Parathyroid adenoma (tissue), 2 donors: ENCODE measurements around the gene ANAPC2.

Source experiments
- H2AFZ ChIP-seq: fragments of 300-600 bp; sonication (generic); one replicate; pipeline ENCODE4 v1.7.0; 2017; ENCODE audit warnings: antibody characterized with exemption, mild to moderate bottlenecking
- H3K27ac ChIP-seq: fragments of 300-600 bp; sonication (generic); one replicate; pipeline ENCODE4 v1.7.0; 2017
- H3K27me3 ChIP-seq: fragments of 300-600 bp; sonication (generic); one replicate; pipeline ENCODE4 v1.7.0; 2017; ENCODE audit warnings: low read length; ENCODE audit not compliant: control insufficient read depth, insufficient read depth
- H3K36me3 ChIP-seq: fragments of 300-600 bp; sonication (generic); one replicate; pipeline ENCODE4 v1.7.0; 2017; ENCODE audit warnings: low read length; ENCODE audit not compliant: control insufficient read depth, insufficient read depth
- H3K4me1 ChIP-seq: fragments of 300-600 bp; sonication (generic); one replicate; pipeline ENCODE4 v1.7.0; 2017; ENCODE audit warnings: control low read depth
- H3K4me2 ChIP-seq: fragments of 300-600 bp; sonication (generic); one replicate; pipeline ENCODE4 v1.7.0; 2017; ENCODE audit warnings: low read length
- H3K4me3 ChIP-seq: fragments of 300-600 bp; sonication (generic); one replicate; pipeline ENCODE4 v1.7.0; 2017; ENCODE audit warnings: low read depth, low read length
- H3K79me2 ChIP-seq: fragments of 300-600 bp; sonication (generic); one replicate; pipeline ENCODE4 v1.7.0; 2017; ENCODE audit warnings: control low read depth
- H3K9ac ChIP-seq: fragments of 300-600 bp; sonication (generic); one replicate; pipeline ENCODE4 v1.7.0; 2017; ENCODE audit warnings: mild to moderate bottlenecking
- H3K9me3 ChIP-seq: fragments of 300-600 bp; sonication (generic); one replicate; pipeline ENCODE4 v1.7.0; 2017; ENCODE audit warnings: low read length; ENCODE audit not compliant: control insufficient read depth
- TF ChIP-seq, protein P1 (sequence below): fragments of 300-600 bp; sonication (generic); IDR thresholded peaks from one replicate; pipeline ENCODE4 v1.7.0; 2017; ENCODE audit warnings: antibody characterized with exemption, mild to moderate bottlenecking
- donor health status: primary hyperparathyroidism.

The ANAPC2 gene

DNA sequence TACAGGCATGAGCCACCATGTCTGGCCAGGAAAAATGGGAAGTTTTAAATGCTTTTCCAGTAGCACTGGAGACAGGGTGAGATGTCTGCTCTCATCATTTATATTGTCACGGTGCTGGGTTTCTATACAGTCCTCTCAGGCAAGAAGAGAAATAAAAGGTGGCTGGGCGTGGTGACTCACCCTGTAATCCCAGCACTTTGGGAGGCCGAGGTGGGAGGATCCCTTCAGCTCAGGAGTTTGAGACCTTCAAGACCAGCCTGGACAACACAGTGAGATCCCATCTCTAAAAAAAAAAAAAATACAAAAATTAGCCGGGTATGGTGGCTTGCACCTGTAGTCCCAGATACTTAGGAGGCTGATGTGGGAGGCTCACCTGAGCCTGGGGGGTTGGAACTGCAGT lies 54.2 kb downstream of the ANAPC2 start:
- H3K27me3 ChIP-seq: peaks cover 7% of the 10 kb centered on the region
- no peak overlapping the region for H3K9ac ChIP-seq
- H3K79me2 ChIP-seq: no peaks in the 10 kb centered on the region
- H2AFZ ChIP-seq: no peak overlapping the region
- no peak overlapping the region for H3K4me2 ChIP-seq
- no peak overlapping the region for H3K4me3 ChIP-seq
- no peaks in the 10 kb centered on the region for H3K9me3 ChIP-seq
- no peaks in the 10 kb centered on the region for H3K4me1 ChIP-seq
- TF ChIP-seq, protein P1, sequence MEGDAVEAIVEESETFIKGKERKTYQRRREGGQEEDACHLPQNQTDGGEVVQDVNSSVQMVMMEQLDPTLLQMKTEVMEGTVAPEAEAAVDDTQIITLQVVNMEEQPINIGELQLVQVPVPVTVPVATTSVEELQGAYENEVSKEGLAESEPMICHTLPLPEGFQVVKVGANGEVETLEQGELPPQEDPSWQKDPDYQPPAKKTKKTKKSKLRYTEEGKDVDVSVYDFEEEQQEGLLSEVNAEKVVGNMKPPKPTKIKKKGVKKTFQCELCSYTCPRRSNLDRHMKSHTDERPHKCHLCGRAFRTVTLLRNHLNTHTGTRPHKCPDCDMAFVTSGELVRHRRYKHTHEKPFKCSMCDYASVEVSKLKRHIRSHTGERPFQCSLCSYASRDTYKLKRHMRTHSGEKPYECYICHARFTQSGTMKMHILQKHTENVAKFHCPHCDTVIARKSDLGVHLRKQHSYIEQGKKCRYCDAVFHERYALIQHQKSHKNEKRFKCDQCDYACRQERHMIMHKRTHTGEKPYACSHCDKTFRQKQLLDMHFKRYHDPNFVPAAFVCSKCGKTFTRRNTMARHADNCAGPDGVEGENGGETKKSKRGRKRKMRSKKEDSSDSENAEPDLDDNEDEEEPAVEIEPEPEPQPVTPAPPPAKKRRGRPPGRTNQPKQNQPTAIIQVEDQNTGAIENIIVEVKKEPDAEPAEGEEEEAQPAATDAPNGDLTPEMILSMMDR: no peak
- no peaks in the 10 kb centered on the region for H3K36me3 ChIP-seq
- H3K27ac ChIP-seq: no peak overlapping the region

DNA sequence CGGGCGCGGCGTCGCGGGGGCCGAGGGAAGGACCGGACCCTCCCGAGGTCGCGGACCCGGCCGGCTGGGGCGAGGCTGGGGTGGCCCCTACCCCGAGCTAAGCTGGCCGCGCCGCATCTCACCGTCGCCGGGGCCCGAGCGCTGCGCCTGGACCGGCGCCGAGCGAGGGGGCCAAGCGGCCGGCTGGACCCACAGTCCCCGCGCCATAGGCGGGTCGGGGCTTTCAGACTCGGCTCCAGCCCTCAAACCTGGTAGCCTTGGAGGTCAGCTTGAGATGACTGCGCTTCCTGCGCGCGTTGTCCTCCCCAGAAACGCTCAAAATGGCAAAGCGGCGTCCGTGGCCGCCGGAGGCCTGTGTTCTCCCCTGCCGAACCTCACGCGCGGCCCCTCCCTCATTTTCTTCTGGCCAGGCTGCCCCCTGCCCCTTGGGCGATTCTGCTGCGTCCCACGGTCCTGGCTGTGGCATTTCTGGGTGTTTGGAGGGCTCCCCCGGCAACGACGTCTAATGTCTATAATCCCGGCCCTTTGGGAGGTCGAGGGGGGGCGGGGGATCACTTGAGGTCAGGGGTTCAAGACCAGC lies 58.1 kb downstream of the ANAPC2 start:
- H3K36me3 ChIP-seq: no peaks in the 10 kb centered on the region
- peak overlapping the region; percentile 92 for H2AFZ ChIP-seq
- no peaks in the 10 kb centered on the region for H3K79me2 ChIP-seq
- H3K27ac ChIP-seq: peak overlapping the region; percentile 19
- peak overlapping the region; percentile 79 for H3K4me3 ChIP-seq
- H3K4me2 ChIP-seq: peak overlapping the region; percentile 67
- TF ChIP-seq, protein P1: no peak
- H3K27me3 ChIP-seq: no peaks in the 10 kb centered on the region
- H3K9ac ChIP-seq: no peak overlapping the region
- H3K4me1 ChIP-seq: no peaks in the 10 kb centered on the region
- no peaks in the 10 kb centered on the region for H3K9me3 ChIP-seq

DNA sequence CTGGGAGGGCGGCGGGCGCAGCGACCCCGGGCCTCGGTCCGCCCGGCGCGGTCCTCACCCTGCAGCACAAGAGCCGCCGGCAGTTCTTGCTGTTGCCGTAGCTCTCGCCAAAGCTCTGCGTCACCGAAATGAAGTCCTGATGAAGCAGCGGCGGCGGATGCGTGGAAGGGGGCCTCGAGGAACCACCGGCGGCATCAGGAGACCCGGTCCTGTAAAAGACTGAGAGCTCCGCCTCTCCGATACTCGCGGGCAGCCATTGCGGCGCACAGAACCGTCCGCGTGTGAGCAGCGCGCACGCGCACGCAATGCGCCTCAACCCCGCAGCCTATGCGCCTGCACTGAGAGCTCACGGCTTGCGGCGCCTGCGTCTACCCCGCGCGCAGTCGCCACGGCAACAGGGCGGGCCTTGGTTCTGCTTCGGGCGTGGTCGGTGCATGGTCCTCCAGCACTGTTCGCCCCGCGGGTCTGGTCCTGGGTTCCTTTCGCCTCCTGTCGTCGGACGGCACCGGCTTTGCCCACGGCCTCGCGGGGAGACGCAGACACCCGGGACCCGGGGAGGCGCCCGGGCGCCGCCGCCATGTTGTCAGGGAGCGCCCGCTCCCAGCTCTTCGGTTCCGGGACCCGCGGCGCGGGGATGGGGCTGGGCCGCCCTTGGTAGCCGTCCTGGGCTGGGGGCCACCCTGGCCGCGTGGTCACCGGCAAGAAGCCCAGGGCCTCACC lies 58.7 kb downstream of the ANAPC2 start:
- H3K79me2 ChIP-seq: no peaks in the 10 kb centered on the region
- H3K27ac ChIP-seq: peak overlapping the region; percentile 19
- H3K27me3 ChIP-seq: no peaks in the 10 kb centered on the region
- H2AFZ ChIP-seq: peak overlapping the region; percentile 92
- H3K4me2 ChIP-seq: peak overlapping the region; percentile 67
- H3K36me3 ChIP-seq: no peaks in the 10 kb centered on the region
- no peaks in the 10 kb centered on the region for H3K4me1 ChIP-seq
- no peaks in the 10 kb centered on the region for H3K9me3 ChIP-seq
- peak overlapping the region; percentile 79 for H3K4me3 ChIP-seq
- TF ChIP-seq, protein P1: no peak
- no peak overlapping the region for H3K9ac ChIP-seq

DNA sequence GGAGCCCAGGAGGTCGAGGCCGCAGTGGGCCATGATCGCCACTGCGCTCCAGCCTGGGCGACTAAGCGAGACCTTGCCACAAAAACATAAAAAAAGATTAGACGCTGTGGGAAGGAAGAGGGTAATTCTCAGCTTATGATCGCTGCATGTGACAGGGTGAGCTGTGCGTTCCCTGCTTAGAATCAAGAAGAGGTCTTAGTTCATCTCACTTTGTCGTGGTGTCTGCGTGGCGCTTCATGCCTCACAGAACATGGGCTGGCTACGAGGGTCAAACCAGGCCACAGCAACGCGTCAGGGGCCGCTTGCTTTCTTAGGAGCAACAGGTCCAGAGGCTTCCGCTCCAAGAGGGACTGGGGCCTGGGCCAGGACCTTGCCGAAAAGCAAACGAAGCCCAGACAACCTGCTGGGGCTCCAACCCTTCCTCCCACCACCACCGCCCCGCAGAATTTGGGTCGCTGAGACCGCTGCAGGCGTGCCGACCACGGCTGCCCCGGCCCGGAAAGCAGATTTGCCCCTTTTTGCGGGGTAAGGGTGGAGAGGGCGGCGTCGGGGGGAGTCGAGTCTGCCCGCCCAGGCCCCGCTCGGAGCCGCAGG lies 59.4 kb downstream of the ANAPC2 start:
- TF ChIP-seq, protein P1: no peak
- H3K4me1 ChIP-seq: no peaks in the 10 kb centered on the region
- no peak overlapping the region for H3K9ac ChIP-seq

More for the DNA sequence above, 59.4 kb downstream of the ANAPC2 start:
- Histone ChIP-seq H2AFZ (peak overlapping the region; percentile 92), H3K79me2 (no peaks in the 10 kb centered on the region), H3K4me3 (peak overlapping the region; percentile 79), H3K27ac (no peak overlapping the region), H3K9me3 (no peaks in the 10 kb centered on the region), H3K27me3 (no peaks in the 10 kb centered on the region), H3K4me2 (peak overlapping the region; percentile 67), H3K36me3 (no peaks in the 10 kb centered on the region)
